GM12874 (cell line): ENCODE results near the gene MRPL9.

ENCODE experiments used
- CTCF ChIP-seq: IDR thresholded peaks from 2 replicates; pipeline ENCODE4 v1.5.1; 2011; ENCODE audit warnings: low read depth, mild to moderate bottlenecking, control low read depth, low read length, moderate library complexity; ENCODE audit not compliant: insufficient read depth

Gene MRPL9

GRCh38 chr1:151805066-151805820, 41.9 kb upstream of the MRPL9 start, which contains the start of gene LINGO4:
Gene LINGO4 (minus strand): TSS chr1:151805419. CDS start chr1:151802704, 2,715 bp downstream.
- TF ChIP-seq CTCF: no peak

- no peak for TF ChIP-seq CTCF
Measured at GRCh38 chr1:151803915-151804314, 40.6 kb upstream of the MRPL9 start.

GRCh38 chr1:151803164-151803563, 39.9 kb upstream of the MRPL9 start:
- TF ChIP-seq CTCF: no peak

- no peak for TF ChIP-seq CTCF
Measured at GRCh38 chr1:151802372-151802771, 39.1 kb upstream of the MRPL9 start.

DNA sequence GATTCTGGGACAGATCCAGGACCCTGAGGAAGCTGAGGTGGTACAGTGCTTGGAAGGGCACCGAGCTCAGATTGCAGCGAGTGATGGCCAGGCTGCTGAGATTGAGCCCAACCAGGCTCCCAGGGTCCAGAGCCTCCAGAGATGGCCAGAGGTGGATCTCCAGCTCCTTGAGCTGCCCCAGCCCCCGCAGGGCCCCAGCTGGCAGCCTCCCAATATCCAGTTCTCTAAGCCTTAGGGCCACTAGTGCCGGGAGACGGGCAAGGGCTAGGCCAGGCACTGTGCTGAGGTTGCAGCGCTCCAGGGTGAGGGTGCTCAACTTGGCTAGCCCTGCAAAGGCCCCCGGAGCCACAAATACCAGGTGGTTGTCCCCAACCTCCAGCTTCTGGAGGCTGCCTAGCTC, 38.5 kb upstream of the MRPL9 start:
- no peak for TF ChIP-seq CTCF

- TF ChIP-seq CTCF: no peak
Measured at GRCh38 chr1:151801310-151801820, 38.1 kb upstream of the MRPL9 start.

GRCh38 chr1:151800830-151801229, 37.5 kb upstream of the MRPL9 start:
- no peak for TF ChIP-seq CTCF
